Measurements from ENCODE around the gene MID1. TPM values are rescaled to one million over a fixed set of nuclear protein-coding genes. Genes with fewer than 3 reads are reported as not detected.

Gene MID1
- total RNA-seq, 2 donors from 2014 or later: 14.6 to 26.1 TPM

DNA sequence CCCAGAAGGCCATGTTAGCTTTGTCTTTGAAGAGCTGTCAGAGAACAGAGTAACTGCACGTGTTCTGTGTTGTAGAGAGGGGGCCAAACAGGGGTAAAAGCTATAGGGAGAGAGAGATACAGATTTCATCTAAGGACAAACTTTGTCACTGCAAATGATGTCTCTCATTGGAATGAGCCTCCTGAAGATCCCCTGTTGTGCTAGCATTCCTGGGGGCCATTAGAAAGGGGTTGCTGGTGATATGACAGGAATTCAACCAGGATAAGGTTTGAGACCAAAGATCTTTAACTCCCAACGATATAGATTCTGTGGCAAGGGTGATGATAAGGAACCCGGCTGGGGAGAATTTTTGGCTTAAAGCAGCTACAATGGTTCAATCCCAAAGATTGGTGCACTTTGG is 16.8 kb downstream of the MID1 start:
- H3K27ac ChIP-seq: no peak overlapping the region
- no peaks in the 10 kb centered on the region for H3K36me3 ChIP-seq
- no peak overlapping the region for H3K4me3 ChIP-seq
- 78% methylated on average over 3 of the region's 3 CpGs for WGBS
- H3K4me1 ChIP-seq (replicated peaks): no peaks in the 10 kb centered on the region
- TF ChIP-seq POLR2A (IDR thresholded peaks at IDR 0.05) (no peak), CTCF (IDR thresholded peaks at IDR 0.05) (no peak), POLR2AphosphoS5 (IDR thresholded peaks at IDR 0.05) (no peak)
- H3K27me3 ChIP-seq (replicated peaks; ENCODE audit: insufficient read depth): no peaks in the 10 kb centered on the region
- intact Hi-C loops (cut with DNase I): no loop called here
- DNase-seq (ENCODE audit: low spot score): no peak
- H3K9me3 ChIP-seq: no peaks in the 10 kb centered on the region

DNA sequence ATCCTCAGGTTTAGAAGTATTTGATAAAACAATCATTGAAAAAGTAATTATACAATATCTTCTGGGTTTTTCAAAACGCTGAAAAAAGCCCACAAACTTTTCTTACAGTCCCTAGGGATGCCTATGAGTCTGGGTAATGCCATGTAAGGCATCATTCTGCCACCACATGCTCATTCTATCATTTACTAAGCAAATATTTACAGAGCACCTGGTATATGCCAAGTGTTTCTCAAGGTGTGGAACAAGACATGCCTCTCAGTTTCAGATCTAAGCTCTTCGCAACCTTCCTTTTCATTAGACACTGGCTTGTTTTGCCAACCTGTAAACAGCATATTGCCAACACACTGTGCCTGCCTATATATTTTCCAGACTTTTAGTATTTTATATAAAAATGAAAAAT is 17.7 kb downstream of the MID1 start:
- Histone ChIP-seq H3K27ac (no peak overlapping the region), H3K4me1 (replicated peaks) (no peaks in the 10 kb centered on the region), H3K4me3 (no peak overlapping the region), H3K36me3 (no peaks in the 10 kb centered on the region), H3K9me3 (no peaks in the 10 kb centered on the region), H3K27me3 (replicated peaks; ENCODE audit: insufficient read depth) (no peaks in the 10 kb centered on the region)
- WGBS: 50% methylated on average over 2 of the region's 2 CpGs
- intact Hi-C loops (cut with DNase I): no loop called here
- peak; percentile 74 for TF ChIP-seq POLR2AphosphoS5 (IDR thresholded peaks at IDR 0.05)
- TF ChIP-seq POLR2A (IDR thresholded peaks at IDR 0.05): no peak
- DNase-seq (ENCODE audit: low spot score): no peak

- Histone ChIP-seq H3K27ac (no peak overlapping the region), H3K36me3 (no peaks in the 10 kb centered on the region), H3K4me3 (no peak overlapping the region), H3K4me1 (replicated peaks) (no peaks in the 10 kb centered on the region), H3K27me3 (replicated peaks; ENCODE audit: insufficient read depth) (no peaks in the 10 kb centered on the region), H3K9me3 (no peaks in the 10 kb centered on the region)
- 52% methylated on average over 1 of the region's 1 CpG for WGBS
- no peak for DNase-seq (ENCODE audit: low spot score)
- no peak for TF ChIP-seq CTCF (IDR thresholded peaks at IDR 0.05)
- no peak for TF ChIP-seq POLR2A (IDR thresholded peaks at IDR 0.05)
- no peak for TF ChIP-seq POLR2AphosphoS5 (IDR thresholded peaks at IDR 0.05)
- intact Hi-C loops (cut with DNase I): no loop called here
Observed at GRCh38 chrX:10600479-10600878, 19.9 kb downstream of the MID1 start.

- 46% methylated on average over 5 of the region's 5 CpGs for WGBS
- H3K4me1 ChIP-seq (replicated peaks): no peaks in the 10 kb centered on the region
- no peak overlapping the region for H3K27ac ChIP-seq
- no peaks in the 10 kb centered on the region for H3K36me3 ChIP-seq
- TF ChIP-seq POLR2AphosphoS5 (IDR thresholded peaks at IDR 0.05) (no peak), POLR2A (IDR thresholded peaks at IDR 0.05) (no peak), CTCF (IDR thresholded peaks at IDR 0.05) (no peak)
- intact Hi-C loops (cut with DNase I): no loop called here
- no peak overlapping the region for H3K4me3 ChIP-seq
- H3K27me3 ChIP-seq (replicated peaks; ENCODE audit: insufficient read depth): no peaks in the 10 kb centered on the region
- DNase-seq (ENCODE audit: low spot score): no peak
- no peaks in the 10 kb centered on the region for H3K9me3 ChIP-seq
Observed at GRCh38 chrX:10598540-10598939, 21.8 kb downstream of the MID1 start.

DNA sequence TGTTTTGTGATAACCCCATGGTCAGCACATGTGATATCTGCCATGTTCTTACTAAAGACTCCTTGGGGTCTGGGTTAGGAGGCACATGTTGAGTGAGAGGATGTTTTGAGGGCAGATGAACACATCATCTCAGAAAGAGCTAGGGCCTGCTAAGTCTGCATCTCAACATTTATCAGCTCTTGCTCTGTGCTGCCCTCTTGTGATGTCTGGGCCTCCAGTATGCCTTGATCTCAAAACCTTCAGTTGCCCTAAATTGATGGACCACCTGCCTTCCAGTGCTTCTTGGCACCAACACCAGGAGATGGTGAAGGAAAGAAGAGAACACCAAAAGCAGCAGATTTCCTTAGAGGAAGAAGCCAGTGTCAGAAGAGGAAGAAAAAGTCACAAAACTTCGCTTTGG is 22.5 kb downstream of the MID1 start:
- H3K27ac ChIP-seq: no peak overlapping the region
- no peaks in the 10 kb centered on the region for H3K9me3 ChIP-seq
- TF ChIP-seq POLR2AphosphoS5 (IDR thresholded peaks at IDR 0.05): no peak
- TF ChIP-seq POLR2A (IDR thresholded peaks at IDR 0.05): no peak
- peak in 2 of 4 experiments; percentile 15 to 16 for TF ChIP-seq CTCF (IDR thresholded peaks at IDR 0.05)
- intact Hi-C loops (cut with DNase I): no loop called here
- DNase-seq (ENCODE audit: low spot score): no peak
- no peaks in the 10 kb centered on the region for H3K4me1 ChIP-seq (replicated peaks)
- H3K27me3 ChIP-seq (replicated peaks; ENCODE audit: insufficient read depth): no peaks in the 10 kb centered on the region
- WGBS: 75% methylated on average over 1 of the region's 1 CpG
- H3K4me3 ChIP-seq: no peak overlapping the region
- H3K36me3 ChIP-seq: no peaks in the 10 kb centered on the region

Measured in prostate gland (tissue), 2 donors.